ENCODE results near the gene WWOX. TPM values are rescaled to one million over a fixed set of nuclear protein-coding genes. Genes with fewer than 3 reads are reported as not detected.

The WWOX gene
- total RNA-seq, 1 experiment from 2014 or later: 15.6 TPM

DNA sequence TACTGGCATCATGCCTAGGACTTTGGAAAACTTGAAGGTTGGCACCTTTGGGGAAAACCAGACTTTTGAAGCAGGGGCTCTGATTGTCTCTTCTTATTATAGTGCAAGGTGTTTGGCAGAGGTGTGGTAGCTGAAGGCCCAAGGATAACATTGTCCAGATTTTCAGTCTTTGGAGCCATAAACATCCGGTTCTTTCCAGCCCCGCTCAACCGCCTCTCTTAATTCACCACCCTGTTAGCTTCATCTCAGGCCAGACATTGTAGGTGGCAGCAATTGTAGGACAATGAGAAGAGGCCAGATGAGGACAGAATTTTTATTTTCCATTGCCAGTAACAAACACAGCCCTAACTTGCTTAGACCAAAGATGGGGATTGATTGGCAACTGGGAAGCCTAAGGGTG lies 851.3 kb downstream of the WWOX start:
- Mint-ChIP-seq H3K9me3 (no peaks in the 10 kb centered on the region), H3K4me3 (no peak overlapping the region), H3K36me3 (ENCODE audit: insufficient read depth in 1 of 3, low read depth in 3 of 3) (no peaks in the 10 kb centered on the region), H3K4me1 (peaks cover 7% of the 10 kb centered on the region in 2 experiments), H3K27ac (no peak overlapping the region), H3K27me3 (ENCODE audit: low read depth) (peaks cover 3% of the 10 kb centered on the region; the same call in 1 of the 2 replicates)
- no peak overlapping the region for H3K14ac ChIP-seq (ENCODE audit: insufficient read depth, low read length)
- TF ChIP-seq, protein P1, sequence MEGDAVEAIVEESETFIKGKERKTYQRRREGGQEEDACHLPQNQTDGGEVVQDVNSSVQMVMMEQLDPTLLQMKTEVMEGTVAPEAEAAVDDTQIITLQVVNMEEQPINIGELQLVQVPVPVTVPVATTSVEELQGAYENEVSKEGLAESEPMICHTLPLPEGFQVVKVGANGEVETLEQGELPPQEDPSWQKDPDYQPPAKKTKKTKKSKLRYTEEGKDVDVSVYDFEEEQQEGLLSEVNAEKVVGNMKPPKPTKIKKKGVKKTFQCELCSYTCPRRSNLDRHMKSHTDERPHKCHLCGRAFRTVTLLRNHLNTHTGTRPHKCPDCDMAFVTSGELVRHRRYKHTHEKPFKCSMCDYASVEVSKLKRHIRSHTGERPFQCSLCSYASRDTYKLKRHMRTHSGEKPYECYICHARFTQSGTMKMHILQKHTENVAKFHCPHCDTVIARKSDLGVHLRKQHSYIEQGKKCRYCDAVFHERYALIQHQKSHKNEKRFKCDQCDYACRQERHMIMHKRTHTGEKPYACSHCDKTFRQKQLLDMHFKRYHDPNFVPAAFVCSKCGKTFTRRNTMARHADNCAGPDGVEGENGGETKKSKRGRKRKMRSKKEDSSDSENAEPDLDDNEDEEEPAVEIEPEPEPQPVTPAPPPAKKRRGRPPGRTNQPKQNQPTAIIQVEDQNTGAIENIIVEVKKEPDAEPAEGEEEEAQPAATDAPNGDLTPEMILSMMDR (conservative IDR thresholded peaks at IDR 0.05): no peak
- no peak overlapping the region for H3K18ac ChIP-seq (ENCODE audit: insufficient read length, low read depth, low read length)
- H3K56ac ChIP-seq (ENCODE audit: insufficient read length, low read depth, low read length): no peak overlapping the region
- no peaks in the 10 kb centered on the region for H3K4me1 ChIP-seq (ENCODE audit: insufficient read depth, low read length)
- no peak overlapping the region for H2BK5ac ChIP-seq (ENCODE audit: insufficient read length, low read length)
- H2BK12ac ChIP-seq (ENCODE audit: insufficient read length, low read depth, low read length): no peak overlapping the region
- H3K79me1 ChIP-seq (ENCODE audit: insufficient read depth, low read depth, low read length, poor library complexity, severe bottlenecking): no peaks in the 10 kb centered on the region
- no peak overlapping the region for H2BK20ac ChIP-seq (ENCODE audit: low read depth, low read length, poor library complexity, severe bottlenecking)
- no peak overlapping the region for H4K8ac ChIP-seq (replicated peaks; ENCODE audit: insufficient read length, low read depth, low read length)
- H4K20me1 ChIP-seq (ENCODE audit: control insufficient read depth, insufficient read depth, insufficient read length): no peaks in the 10 kb centered on the region
- H3K79me2 ChIP-seq (ENCODE audit: insufficient read depth, low read length): no peaks in the 10 kb centered on the region
- H2AFZ ChIP-seq (ENCODE audit: low read length): no peak overlapping the region
- no peaks in the 10 kb centered on the region for H3K27me3 ChIP-seq (ENCODE audit: insufficient read depth, low read length)
- H2AK5ac ChIP-seq (ENCODE audit: insufficient read length, low read length): no peak overlapping the region
- no peak overlapping the region for H3T11ph ChIP-seq (ENCODE audit: low read length)
- H3K23me2 ChIP-seq (ENCODE audit: insufficient read length, low read depth, low read length, poor library complexity, severe bottlenecking): no peaks in the 10 kb centered on the region
- WGBS (ENCODE audit: extremely low coverage, insufficient read length, low lambda C conversion rate): no CpG with 5 or more reads among the region's 3 CpGs
- H3K27ac ChIP-seq (ENCODE audit: insufficient read length, low read depth, low read length): no peak overlapping the region
- H2BK120ac ChIP-seq (ENCODE audit: low read depth, low read length, poor library complexity, severe bottlenecking): no peak overlapping the region
- H4K91ac ChIP-seq (ENCODE audit: insufficient read length, low read depth, low read length): no peak overlapping the region
- H3K4ac ChIP-seq (ENCODE audit: low read depth, low read length): no peak overlapping the region
- H3K9me3 ChIP-seq (ENCODE audit: control insufficient read depth, low read depth, low read length): no peaks in the 10 kb centered on the region
- no peak overlapping the region for H3K23ac ChIP-seq (ENCODE audit: insufficient read length, low read depth, low read length)
- no peak overlapping the region for H2BK15ac ChIP-seq (ENCODE audit: low read depth, low read length)
- H4K5ac ChIP-seq (ENCODE audit: insufficient read length, low read depth, low read length): no peak overlapping the region
- H3K9ac ChIP-seq (ENCODE audit: extremely low read depth, insufficient read length, low read length): no peak overlapping the region
- DNase-seq: no peak
- H3K4me2 ChIP-seq (ENCODE audit: insufficient read depth, insufficient read length, low read length): no peak overlapping the region
